ENCODE measurements around the gene GLP1R. TPM values are rescaled to one million over a fixed set of nuclear protein-coding genes. Genes with fewer than 3 reads are reported as not detected.

GLP1R gene
- total RNA-seq, 1 experiment from 2014 or later = not detected

DNA sequence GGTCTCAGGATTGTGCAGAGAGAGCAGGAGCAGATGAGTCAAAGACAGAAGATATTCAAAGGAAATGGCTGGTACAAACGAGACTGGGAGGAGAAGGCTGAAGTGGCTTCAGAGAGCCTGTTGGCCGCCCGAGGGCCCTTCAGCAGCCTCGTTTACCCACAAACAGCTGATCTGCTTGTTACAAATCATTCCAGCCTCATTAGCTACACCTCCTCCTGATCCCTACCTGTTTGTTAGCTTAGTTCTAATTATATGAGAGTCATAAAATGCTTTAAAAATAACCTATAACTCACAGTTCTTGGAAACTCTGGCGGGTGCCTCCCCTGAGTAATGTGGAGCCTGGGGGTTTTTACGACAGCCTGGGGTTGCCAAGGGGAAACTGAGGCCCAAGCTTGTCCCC, 12.6 kb downstream of the GLP1R start:
- POLR2A ChIA-PET = no interaction called here
- TF ChIP-seq TCF7L2 (IDR thresholded peaks at IDR 0.05; ENCODE audit: borderline replicate concordance, extremely low read depth, insufficient read depth, insufficient read length) (no peak), CEBPB (IDR thresholded peaks at IDR 0.05; ENCODE audit: low read depth) (no peak), ZFX (IDR thresholded peaks at IDR 0.05) (no peak), FOSL1 (IDR thresholded peaks at IDR 0.05; ENCODE audit: low read depth) (no peak), JUND (IDR thresholded peaks at IDR 0.05) (no peak), POLR2A (IDR thresholded peaks at IDR 0.05; ENCODE audit: borderline replicate concordance, extremely low read depth, insufficient read depth, insufficient read length) (no peak), RAD21 (IDR thresholded peaks at IDR 0.05; ENCODE audit: low read depth) (no peak), REST (IDR thresholded peaks at IDR 0.05; ENCODE audit: low read depth) (no peak), SIN3A (IDR thresholded peaks at IDR 0.05; ENCODE audit: low read depth) (no peak), CBX3 (IDR thresholded peaks at IDR 0.05; ENCODE audit: low read depth) (no peak), SP1 (IDR thresholded peaks at IDR 0.05; ENCODE audit: low read depth) (no peak), POLR2AphosphoS5 (IDR thresholded peaks at IDR 0.05; ENCODE audit: low read depth, low read length) (no peak), EZH2 (IDR thresholded peaks at IDR 0.05) (no peak), EZH2phosphoT487 (IDR thresholded peaks at IDR 0.05; ENCODE audit: borderline replicate concordance) (no peak), MAX (IDR thresholded peaks at IDR 0.05) (no peak), YY1 (IDR thresholded peaks at IDR 0.05; ENCODE audit: extremely low read depth, insufficient replicate concordance, low read depth, low read length) (no peak)

More for the DNA sequence above, 12.6 kb downstream of the GLP1R start:
- Histone ChIP-seq H3K4me2 (ENCODE audit: low read length) (no peak overlapping the region), H3K79me2 (ENCODE audit: insufficient read depth, low read length) (no peaks in the 10 kb centered on the region), H4K20me1 (ENCODE audit: insufficient read depth) (no peaks in the 10 kb centered on the region), H2AFZ (ENCODE audit: low read depth, low read length, poor library complexity, severe bottlenecking) (no peak overlapping the region), H3K27ac (ENCODE audit: low read depth, low read length) (no peak overlapping the region), H3K4me1 (ENCODE audit: control insufficient read depth in 1 of 2, insufficient read depth in 2 of 2, low read length in 2 of 2) (no peaks in the 10 kb centered on the region), H3K36me3 (ENCODE audit: control insufficient read depth in 1 of 2, insufficient read depth in 2 of 2, low read length in 2 of 2) (no peaks in the 10 kb centered on the region), H3K4me3 (replicated peaks in 1 of 2; ENCODE audit: low read depth in 1 of 2, low read length in 2 of 2) (no peak overlapping the region), H3K9ac (ENCODE audit: low read length) (no peak overlapping the region), H3K27me3 (ENCODE audit: insufficient read depth, low read length) (peaks cover 18% of the 10 kb centered on the region), H3K9me2 (ENCODE audit: insufficient read depth) (no peaks in the 10 kb centered on the region), H3K9me3 (ENCODE audit: control insufficient read depth in 1 of 2, insufficient read depth in 1 of 2, low read depth in 1 of 2, low read length in 2 of 2) (no peaks in the 10 kb centered on the region)
- DNase-seq (ENCODE audit: low read depth, low spot score) = no peak
- BruUV-seq (replicated peaks) = no TSS peak
- CTCF ChIA-PET = no interaction called here
- intact Hi-C loops (cut with micrococcal nuclease) = no loop called here
- ATAC-seq = no peak
- RAD21 ChIA-PET (ENCODE audit: low non-redundant PET in 1 of 2, low total read pairs in 2 of 2, uncharacterized antibody in 2 of 2, unreplicated experiment in 2 of 2) = no interaction called here
